ENCODE data around the gene PLPPR3. TPM values are rescaled to one million over a fixed set of nuclear protein-coding genes. Genes with fewer than 3 reads are reported as not detected.

PLPPR3 gene
- total and polyA plus RNA-seq, 2 donors, result 0.16 to 0.19 TPM

- DNase-seq (ENCODE audit: low read depth in 6 of 9, low spot score in 9 of 9), result no peak
- Histone ChIP-seq H3K4me3 (ENCODE audit: low read length in 2 of 2) (no peak overlapping the region), H3K27ac (ENCODE audit: low read depth in 1 of 2, low read length in 1 of 2) (no peak overlapping the region), H3K36me3 (ENCODE audit: control insufficient read depth in 2 of 2, insufficient read depth in 2 of 2, low read length in 1 of 2) (no peaks in the 10 kb centered on the region), H3K4me1 (ENCODE audit: control insufficient read depth in 2 of 2, insufficient read depth in 2 of 2, low read length in 2 of 2) (no peaks in the 10 kb centered on the region), H3K9me3 (ENCODE audit: control insufficient read depth in 2 of 2, insufficient read depth in 1 of 2, low read length in 1 of 2) (no peaks in the 10 kb centered on the region), H3K27me3 (ENCODE audit: control insufficient read depth in 2 of 2, insufficient read depth in 1 of 2, low read length in 1 of 2) (peaks cover 2 to 53% of the 10 kb centered on the region in 2 donors)
- 84% methylated on average over 24 of the region's 24 CpGs for WGBS
Measured at GRCh38 chr19:834216-834615, 12.5 kb upstream of the PLPPR3 start.

- Histone ChIP-seq H3K36me3 (ENCODE audit: control insufficient read depth in 2 of 2, insufficient read depth in 2 of 2, low read length in 1 of 2) (no peaks in the 10 kb centered on the region), H3K4me3 (ENCODE audit: low read length in 2 of 2) (no peak overlapping the region), H3K27me3 (ENCODE audit: control insufficient read depth in 2 of 2, insufficient read depth in 1 of 2, low read length in 1 of 2) (peaks cover 2 to 54% of the 10 kb centered on the region in 2 donors), H3K9me3 (ENCODE audit: control insufficient read depth in 2 of 2, insufficient read depth in 1 of 2, low read length in 1 of 2) (no peaks in the 10 kb centered on the region), H3K27ac (ENCODE audit: low read depth in 1 of 2, low read length in 1 of 2) (no peak overlapping the region), H3K4me1 (ENCODE audit: control insufficient read depth in 2 of 2, insufficient read depth in 2 of 2, low read length in 2 of 2) (no peaks in the 10 kb centered on the region)
- no peak for DNase-seq (ENCODE audit: low read depth in 6 of 9, low spot score in 9 of 9)
- 82% methylated on average over 38 of the region's 38 CpGs for WGBS
Measured at GRCh38 chr19:831407-832369, 9.9 kb upstream of the PLPPR3 start.

- H3K36me3 ChIP-seq (ENCODE audit: control insufficient read depth in 2 of 2, insufficient read depth in 2 of 2, low read length in 1 of 2), result no peaks in the 10 kb centered on the region
- 84% methylated on average over 18 of the region's 18 CpGs for WGBS
- H3K27ac ChIP-seq (ENCODE audit: low read depth in 1 of 2, low read length in 1 of 2), result no peak overlapping the region
- no peak for DNase-seq (ENCODE audit: low read depth in 6 of 9, low spot score in 9 of 9)
- no peak overlapping the region for H3K4me3 ChIP-seq (ENCODE audit: low read length in 2 of 2)
- no peaks in the 10 kb centered on the region for H3K9me3 ChIP-seq (ENCODE audit: control insufficient read depth in 2 of 2, insufficient read depth in 1 of 2, low read length in 1 of 2)
- no peaks in the 10 kb centered on the region for H3K4me1 ChIP-seq (ENCODE audit: control insufficient read depth in 2 of 2, insufficient read depth in 2 of 2, low read length in 2 of 2)
- H3K27me3 ChIP-seq (ENCODE audit: control insufficient read depth in 2 of 2, insufficient read depth in 1 of 2, low read length in 1 of 2), result peaks cover 1 to 55% of the 10 kb centered on the region in 2 donors
Measured at GRCh38 chr19:829129-829758, 7.5 kb upstream of the PLPPR3 start.

- WGBS, result 87% methylated on average over 33 of the region's 33 CpGs
- Histone ChIP-seq H3K9me3 (ENCODE audit: control insufficient read depth in 2 of 2, insufficient read depth in 1 of 2, low read length in 1 of 2) (no peaks in the 10 kb centered on the region), H3K27ac (ENCODE audit: low read depth in 1 of 2, low read length in 1 of 2) (no peak within 1 kb of the TSS), H3K4me1 (ENCODE audit: control insufficient read depth in 2 of 2, insufficient read depth in 2 of 2, low read length in 2 of 2) (no peaks in the 10 kb centered on the region), H3K27me3 (ENCODE audit: control insufficient read depth in 2 of 2, insufficient read depth in 1 of 2, low read length in 1 of 2) (peaks cover 11 to 65% of the 10 kb centered on the region in 2 donors), H3K4me3 (ENCODE audit: low read length in 2 of 2) (no peak within 1 kb of the TSS), H3K36me3 (ENCODE audit: control insufficient read depth in 2 of 2, insufficient read depth in 2 of 2, low read length in 1 of 2) (no peaks in the 10 kb centered on the region)
- DNase-seq (ENCODE audit: low read depth in 6 of 9, low spot score in 9 of 9), result no peak
Measured at GRCh38 chr19:827710-828321, 6.1 kb upstream of the PLPPR3 start, which contains the start of gene AZU1. AZU1 (plus strand) TSS chr19:827837; CDS start chr19:827847, 10 bp downstream.

- DNase-seq (ENCODE audit: low read depth in 6 of 9, low spot score in 9 of 9), result no peak
- 97% methylated on average over 11 of the region's 11 CpGs for WGBS
- no peak overlapping the region for H3K27ac ChIP-seq (ENCODE audit: low read depth in 1 of 2, low read length in 1 of 2)
- H3K9me3 ChIP-seq (ENCODE audit: control insufficient read depth in 2 of 2, insufficient read depth in 1 of 2, low read length in 1 of 2), result no peaks in the 10 kb centered on the region
- H3K4me3 ChIP-seq (ENCODE audit: low read length in 2 of 2), result no peak overlapping the region
- peaks cover 15 to 70% of the 10 kb centered on the region in 2 donors for H3K27me3 ChIP-seq (ENCODE audit: control insufficient read depth in 2 of 2, insufficient read depth in 1 of 2, low read length in 1 of 2)
- no peaks in the 10 kb centered on the region for H3K36me3 ChIP-seq (ENCODE audit: control insufficient read depth in 2 of 2, insufficient read depth in 2 of 2, low read length in 1 of 2)
- no peaks in the 10 kb centered on the region for H3K4me1 ChIP-seq (ENCODE audit: control insufficient read depth in 2 of 2, insufficient read depth in 2 of 2, low read length in 2 of 2)
Measured at GRCh38 chr19:827314-827709, 5.6 kb upstream of the PLPPR3 start.

GRCh38 chr19:825897-826644 lies 4.3 kb upstream of the PLPPR3 start:
- H3K27ac ChIP-seq (ENCODE audit: low read depth in 1 of 2, low read length in 1 of 2), result no peak overlapping the region
- no peaks in the 10 kb centered on the region for H3K9me3 ChIP-seq (ENCODE audit: control insufficient read depth in 2 of 2, insufficient read depth in 1 of 2, low read length in 1 of 2)
- 84% methylated on average over 19 of the region's 19 CpGs for WGBS
- H3K36me3 ChIP-seq (ENCODE audit: control insufficient read depth in 2 of 2, insufficient read depth in 2 of 2, low read length in 1 of 2), result no peaks in the 10 kb centered on the region
- no peak overlapping the region for H3K4me3 ChIP-seq (ENCODE audit: low read length in 2 of 2)
- no peak for DNase-seq (ENCODE audit: low read depth in 6 of 9, low spot score in 9 of 9)
- peaks cover 24 to 74% of the 10 kb centered on the region in 2 donors for H3K27me3 ChIP-seq (ENCODE audit: control insufficient read depth in 2 of 2, insufficient read depth in 1 of 2, low read length in 1 of 2)
- H3K4me1 ChIP-seq (ENCODE audit: control insufficient read depth in 2 of 2, insufficient read depth in 2 of 2, low read length in 2 of 2), result no peaks in the 10 kb centered on the region

- Histone ChIP-seq H3K36me3 (ENCODE audit: control insufficient read depth in 2 of 2, insufficient read depth in 2 of 2, low read length in 1 of 2) (no peaks in the 10 kb centered on the region), H3K9me3 (ENCODE audit: control insufficient read depth in 2 of 2, insufficient read depth in 1 of 2, low read length in 1 of 2) (no peaks in the 10 kb centered on the region), H3K27ac (ENCODE audit: low read depth in 1 of 2, low read length in 1 of 2) (no peak overlapping the region), H3K4me3 (ENCODE audit: low read length in 2 of 2) (no peak overlapping the region), H3K4me1 (ENCODE audit: control insufficient read depth in 2 of 2, insufficient read depth in 2 of 2, low read length in 2 of 2) (no peaks in the 10 kb centered on the region), H3K27me3 (ENCODE audit: control insufficient read depth in 2 of 2, insufficient read depth in 1 of 2, low read length in 1 of 2) (peaks cover 28 to 79% of the 10 kb centered on the region in 2 donors)
- no peak for DNase-seq (ENCODE audit: low read depth in 6 of 9, low spot score in 9 of 9)
- 79% methylated on average over 15 of the region's 15 CpGs for WGBS
Measured at GRCh38 chr19:824885-825284, 3.1 kb upstream of the PLPPR3 start.

GRCh38 chr19:823565-824121 lies 1.9 kb upstream of the PLPPR3 start:
- no peaks in the 10 kb centered on the region for H3K4me1 ChIP-seq (ENCODE audit: control insufficient read depth in 2 of 2, insufficient read depth in 2 of 2, low read length in 2 of 2)
- H3K4me3 ChIP-seq (ENCODE audit: low read length in 2 of 2), result no peak overlapping the region
- H3K9me3 ChIP-seq (ENCODE audit: control insufficient read depth in 2 of 2, insufficient read depth in 1 of 2, low read length in 1 of 2), result no peaks in the 10 kb centered on the region
- H3K27me3 ChIP-seq (ENCODE audit: control insufficient read depth in 2 of 2, insufficient read depth in 1 of 2, low read length in 1 of 2), result peaks cover 28 to 77% of the 10 kb centered on the region in 2 donors
- DNase-seq (ENCODE audit: low read depth in 6 of 9, low spot score in 9 of 9), result no peak
- H3K27ac ChIP-seq (ENCODE audit: low read depth in 1 of 2, low read length in 1 of 2), result no peak overlapping the region
- 72% methylated on average over 12 of the region's 12 CpGs for WGBS
- H3K36me3 ChIP-seq (ENCODE audit: control insufficient read depth in 2 of 2, insufficient read depth in 2 of 2, low read length in 1 of 2), result no peaks in the 10 kb centered on the region

All from thymus (tissue), 11 donors.